Gastroesophageal sphincter (tissue), 4 donors: ENCODE results near the gene ADAMTSL3. TPM values are rescaled to one million over a fixed set of nuclear protein-coding genes. Genes with fewer than 3 reads are reported as not detected.
"Not testable (repeated sequence)": the region's sequence is repeated elsewhere in the genome, so short reads cannot be mapped to it uniquely, and the experiment has no call there.

ENCODE experiments used
- ATAC-seq: fragments of 150-250 bp; one replicate; pipeline ENCODE4 v1.9.1; 2016; ENCODE audit warnings: mild to moderate bottlenecking, moderate library complexity
- H3K27ac ChIP-seq, 4 donors: fragments of 200-600 bp; sonication (generic) in 3 of 4; 1 replicate in 3 of 4; 2 replicates in 1 of 4; pipeline ENCODE4 v1.5.1; 2016 to 2019
- H3K27me3 ChIP-seq: fragments of 200-600 bp; sonication (generic); one replicate; pipeline ENCODE4 v1.5.1; 2019
- H3K36me3 ChIP-seq, 2 donors: fragments of 200-600 bp; sonication (generic); one replicate each; pipeline ENCODE4 v1.5.1; 2019; ENCODE audit warnings: control low read depth in 1 of 2
- H3K4me1 ChIP-seq, 3 donors: fragments of 200-600 bp; sonication (generic); 1 replicate in 2 of 3; 2 replicates in 1 of 3; pipeline ENCODE4 v1.5.1; 2016 to 2019; ENCODE audit warnings: control low read depth in 2 of 3
- H3K4me3 ChIP-seq, 2 donors: fragments of 200-600 bp; sonication (generic); one replicate each; pipeline ENCODE4 v1.5.1; 2019; ENCODE audit warnings: mild to moderate bottlenecking in 1 of 2, moderate library complexity in 1 of 2
- H3K9me3 ChIP-seq, 3 donors: fragments of 200-600 bp; sonication (generic); one replicate each; pipeline ENCODE4 v1.5.1; 2017 to 2019; ENCODE audit warnings: control low read depth in 2 of 3
- CTCF ChIP-seq, 4 experiments: fragments of 200-600 bp in 2 of 4; fragments of 450-650 bp in 2 of 4; sonication (generic) in 1 of 4; IDR thresholded peaks; one replicate each; pipeline ENCODE4 v1.5.1; 2017 to 2019; ENCODE audit warnings: antibody characterized with exemption in 4 of 4, mild to moderate bottlenecking in 2 of 4, moderate library complexity in 2 of 4
- EP300 ChIP-seq: sonication (generic); formaldehyde crosslinking; IDR thresholded peaks from one replicate; pipeline ENCODE4 v1.6.1; 2017; ENCODE audit warnings: antibody characterized with exemption, mild to moderate bottlenecking
- POLR2A ChIP-seq, 2 donors: fragments of 450-650 bp; IDR thresholded peaks; one replicate each; pipeline ENCODE4 v1.6.1; 2017; ENCODE audit warnings: antibody characterized with exemption in 2 of 2, mild to moderate bottlenecking in 2 of 2, moderate library complexity in 1 of 2
- POLR2AphosphoS5 ChIP-seq: sonication (generic); formaldehyde crosslinking; IDR thresholded peaks from one replicate; pipeline ENCODE4 v1.6.1; 2017; ENCODE audit warnings: antibody characterized with exemption
- WGBS, 2 donors: methylation state at CpG; one replicate each; pipeline ENCODE4 v1.1.5; 2018; ENCODE audit warnings: low coverage in 1 of 2; 5-methylcytosine and 5-hydroxymethylcytosine counted together
- total RNA-seq, 4 donors: library from RNA; depleted of rRNA; stranded (reverse); fragments of >200 nt; gene quantifications; one replicate each; pipeline ENCODE4 v1.1.0, GENCODE V29; 2016

The ADAMTSL3 gene
- total RNA-seq, 4 donors from 2014 or later = 19.4 to 35.9 (median 24.1) TPM

GRCh38 chr15:83747050-83747717, 93.3 kb downstream of the ADAMTSL3 start:
- peak; percentile 95 for ATAC-seq
- no peak for TF ChIP-seq EP300
- TF ChIP-seq CTCF (IDR thresholded peaks at IDR 0.05) = peak in 3 of 4 experiments; percentile 51 to 62 (median 59)
- TF ChIP-seq POLR2A (IDR thresholded peaks at IDR 0.05) = no peak
- TF ChIP-seq POLR2AphosphoS5 = peak; percentile 68
- Histone ChIP-seq H3K27ac (peak overlapping the region; percentile 66 to 82 (median 70)), H3K4me1 (peaks cover 4 to 25% (median 5%) of the 10 kb centered on the region in 3 donors), H3K9me3 (no peaks in the 10 kb centered on the region), H3K36me3 (no peaks in the 10 kb centered on the region), H3K27me3 (no peaks in the 10 kb centered on the region), H3K4me3 (peak overlapping the region; percentile 31 to 36)
- 29 to 35% methylated on average over 5 of the region's 5 CpGs for WGBS, 2 donors

GRCh38 chr15:83747718-83748110, 93.8 kb downstream of the ADAMTSL3 start:
- no peaks in the 10 kb centered on the region for H3K27me3 ChIP-seq
- WGBS, 2 donors = 30 to 34% methylated on average over 4 to 5 of the region's 5 CpGs
- TF ChIP-seq CTCF (IDR thresholded peaks at IDR 0.05) (no peak), POLR2A (IDR thresholded peaks at IDR 0.05) (no peak), EP300 (no peak), POLR2AphosphoS5 (no peak)
- no peak for ATAC-seq
- H3K4me1 ChIP-seq = peaks cover 4 to 25% (median 5%) of the 10 kb centered on the region in 3 donors
- no peaks in the 10 kb centered on the region for H3K9me3 ChIP-seq
- H3K4me3 ChIP-seq = peak overlapping the region; percentile 31 to 36
- no peaks in the 10 kb centered on the region for H3K36me3 ChIP-seq
- peak overlapping the region; percentile 66 to 82 (median 70) for H3K27ac ChIP-seq

GRCh38 chr15:83753872-83754493, 100.1 kb downstream of the ADAMTSL3 start:
- no peak overlapping the region for H3K4me3 ChIP-seq
- H3K4me1 ChIP-seq = peaks cover 0 to 6% (median 5%) of the 10 kb centered on the region in 3 donors
- H3K9me3 ChIP-seq = peaks cover 0 to 9% (median 0%) of the 10 kb centered on the region in 3 donors
- H3K27ac ChIP-seq = peak overlapping the region in 3 of 4 donors; percentile 2 to 29 (median 16)
- no peak for ATAC-seq
- no peaks in the 10 kb centered on the region for H3K36me3 ChIP-seq
- TF ChIP-seq POLR2AphosphoS5 (no peak), POLR2A (IDR thresholded peaks at IDR 0.05) (no peak), CTCF (IDR thresholded peaks at IDR 0.05) (no peak), EP300 (no peak)
- H3K27me3 ChIP-seq = no peaks in the 10 kb centered on the region
- 36 to 61% methylated on average over 6 of the region's 6 CpGs for WGBS, 2 donors

GRCh38 chr15:83757291-83757690, 103.4 kb downstream of the ADAMTSL3 start:
- H3K27me3 ChIP-seq, H3K36me3 ChIP-seq, H3K9me3 ChIP-seq, ATAC-seq, H3K27ac ChIP-seq, H3K4me1 ChIP-seq, H3K4me3 ChIP-seq: not testable (repeated sequence)
- WGBS, 2 donors = 80 to 100% methylated on average over 1 of the region's 1 CpG

DNA sequence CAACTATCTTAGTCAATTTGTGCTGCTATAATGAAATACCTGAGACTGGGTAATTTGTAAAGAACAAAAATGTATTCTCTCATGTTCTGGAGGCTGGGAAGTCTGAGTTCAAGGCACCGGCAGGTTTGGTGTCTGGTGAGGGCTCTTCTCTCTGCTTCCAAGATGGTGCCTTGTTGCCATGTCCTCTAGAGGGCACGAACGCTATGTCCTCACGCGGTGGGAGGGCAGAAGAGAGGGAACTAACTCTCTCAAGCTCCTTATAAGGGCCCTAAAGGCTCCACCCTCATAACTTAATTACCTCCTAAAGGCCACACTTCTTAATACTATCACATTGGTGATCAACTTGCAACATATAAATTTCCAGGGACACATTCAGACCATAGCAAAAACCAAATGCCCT, 108.4 kb downstream of the ADAMTSL3 start:
- Histone ChIP-seq H3K9me3 (peaks cover 0 to 2% (median 0%) of the 10 kb centered on the region in 3 donors), H3K27me3 (no peaks in the 10 kb centered on the region), H3K36me3 (no peaks in the 10 kb centered on the region), H3K4me1 (peaks cover 0 to 25% (median 0%) of the 10 kb centered on the region in 3 donors), H3K4me3 (no peak overlapping the region), H3K27ac (no peak overlapping the region)
- 100% methylated on average over 3 of the region's 5 CpGs; no CpG with 5 or more reads in 1 of the 2 donors for WGBS, 2 donors
- ATAC-seq = no peak
- no peak for TF ChIP-seq POLR2AphosphoS5
- no peak for TF ChIP-seq CTCF (IDR thresholded peaks at IDR 0.05)
- TF ChIP-seq EP300 = no peak
